WERI-Rb-1 (cell line): ENCODE data around the gene CPT1B.

Source experiments
- DNase-seq: peaks from one replicate; pipeline ENCODE4 v3.0.0-alpha.2; 2020
- H3K27ac ChIP-seq: fragments of 250-450 bp; sonication (Bioruptor Pico); 2 replicates; pipeline ENCODE4 v1.5.1; 2020; ENCODE audit warnings: mild to moderate bottlenecking, moderate library complexity
- H3K27me3 ChIP-seq: fragments of 250-450 bp; sonication (Bioruptor Pico); 2 replicates; pipeline ENCODE4 v1.5.1; 2021; ENCODE audit warnings: mild to moderate bottlenecking, low read depth, moderate library complexity; ENCODE audit not compliant: insufficient read depth, severe bottlenecking
- H3K36me3 ChIP-seq: fragments of 250-450 bp; sonication (Bioruptor Pico); 2 replicates; pipeline ENCODE4 v1.5.1; 2020; ENCODE audit warnings: mild to moderate bottlenecking, moderate library complexity
- H3K4me3 ChIP-seq: 2 replicates; pipeline ENCODE4 v1.5.1; 2011; ENCODE audit warnings: low read depth, mild to moderate bottlenecking, control low read depth, low read length
- H3K9me3 ChIP-seq: fragments of 250-450 bp; sonication (Bioruptor Pico); 2 replicates; pipeline ENCODE4 v1.5.1; 2021; ENCODE audit warnings: mild to moderate bottlenecking, moderate library complexity; ENCODE audit not compliant: severe bottlenecking
- CTCF ChIP-seq: IDR thresholded peaks from 2 replicates; pipeline ENCODE4 v1.5.1; 2011; ENCODE audit warnings: low read depth, mild to moderate bottlenecking, control low read depth, inconsistent platforms, low read length

Gene CPT1B

DNA sequence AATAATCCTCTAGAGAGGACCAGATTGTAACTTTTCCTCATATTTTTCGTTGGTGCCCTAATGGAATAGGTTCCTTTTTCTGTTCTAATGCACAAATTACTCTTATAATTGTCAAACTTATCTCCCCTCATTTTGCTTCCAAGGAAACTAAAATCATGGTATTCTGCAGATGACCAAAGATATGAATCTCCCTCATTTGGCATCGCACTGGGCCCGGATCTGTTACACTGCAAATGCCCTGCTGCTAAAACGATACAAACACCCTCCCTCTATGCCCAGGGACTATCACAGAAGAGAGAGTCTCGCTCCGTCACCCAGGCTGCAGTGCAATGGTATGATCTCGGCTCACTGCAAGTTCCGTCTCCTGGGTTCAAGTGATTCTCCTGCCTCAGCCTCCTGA is 24.9 kb downstream of the CPT1B start:
- Histone ChIP-seq H3K9me3 (no peaks in the 10 kb centered on the region), H3K27me3 (no peaks in the 10 kb centered on the region), H3K4me3 (no peak overlapping the region), H3K36me3 (no peaks in the 10 kb centered on the region), H3K27ac (no peak overlapping the region)
- DNase-seq: no peak
- TF ChIP-seq CTCF: no peak

DNA sequence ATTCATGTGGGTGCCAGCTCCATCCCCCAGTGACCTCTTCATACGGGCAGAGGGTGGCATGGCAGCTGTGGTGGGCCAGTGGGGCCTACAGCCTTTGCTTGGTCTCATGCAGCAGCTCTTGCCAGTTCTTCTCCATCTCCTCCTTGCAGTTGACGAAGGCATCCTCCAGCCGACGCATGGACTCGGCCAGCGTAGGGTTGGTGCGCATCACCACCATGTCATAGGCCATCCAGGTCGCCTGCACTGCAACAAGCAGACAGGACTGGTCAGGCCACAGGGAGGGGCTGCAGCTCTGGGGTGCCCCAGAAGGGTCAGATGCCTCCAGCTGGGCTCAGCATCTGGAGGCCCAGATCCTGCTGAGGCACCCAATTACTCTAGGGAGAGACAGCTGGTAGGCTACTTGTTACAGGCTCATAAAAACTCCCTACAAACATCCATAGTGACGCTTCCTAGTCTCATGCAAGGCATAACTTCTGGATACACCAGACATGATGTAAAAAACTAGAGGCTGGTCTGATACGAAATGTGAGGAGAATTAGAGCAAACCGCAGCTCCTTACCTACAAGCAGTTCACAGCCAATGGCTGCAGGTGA is 27.0 kb downstream of the CPT1B start:
- TF ChIP-seq CTCF: no peak
- H3K27ac ChIP-seq: no peak overlapping the region
- no peaks in the 10 kb centered on the region for H3K36me3 ChIP-seq
- no peaks in the 10 kb centered on the region for H3K27me3 ChIP-seq
- H3K4me3 ChIP-seq: no peak overlapping the region
- DNase-seq: no peak
- no peaks in the 10 kb centered on the region for H3K9me3 ChIP-seq

GRCh38 chr22:50550395-50550794 is 27.8 kb downstream of the CPT1B start:
- no peak for TF ChIP-seq CTCF
- no peaks in the 10 kb centered on the region for H3K36me3 ChIP-seq

GRCh38 chr22:50548921-50549790 is 29.1 kb downstream of the CPT1B start:
- no peaks in the 10 kb centered on the region for H3K36me3 ChIP-seq
- TF ChIP-seq CTCF: no peak
- no peaks in the 10 kb centered on the region for H3K9me3 ChIP-seq
- no peak for DNase-seq
- H3K4me3 ChIP-seq: no peak overlapping the region
- H3K27ac ChIP-seq: no peak overlapping the region
- H3K27me3 ChIP-seq: no peaks in the 10 kb centered on the region

More at GRCh38 chr22:50550395-50550794, 27.8 kb downstream of the CPT1B start:
- no peak for DNase-seq
- H3K9me3 ChIP-seq: no peaks in the 10 kb centered on the region
- no peak overlapping the region for H3K4me3 ChIP-seq
- H3K27ac ChIP-seq: no peak overlapping the region
- H3K27me3 ChIP-seq: no peaks in the 10 kb centered on the region

DNA sequence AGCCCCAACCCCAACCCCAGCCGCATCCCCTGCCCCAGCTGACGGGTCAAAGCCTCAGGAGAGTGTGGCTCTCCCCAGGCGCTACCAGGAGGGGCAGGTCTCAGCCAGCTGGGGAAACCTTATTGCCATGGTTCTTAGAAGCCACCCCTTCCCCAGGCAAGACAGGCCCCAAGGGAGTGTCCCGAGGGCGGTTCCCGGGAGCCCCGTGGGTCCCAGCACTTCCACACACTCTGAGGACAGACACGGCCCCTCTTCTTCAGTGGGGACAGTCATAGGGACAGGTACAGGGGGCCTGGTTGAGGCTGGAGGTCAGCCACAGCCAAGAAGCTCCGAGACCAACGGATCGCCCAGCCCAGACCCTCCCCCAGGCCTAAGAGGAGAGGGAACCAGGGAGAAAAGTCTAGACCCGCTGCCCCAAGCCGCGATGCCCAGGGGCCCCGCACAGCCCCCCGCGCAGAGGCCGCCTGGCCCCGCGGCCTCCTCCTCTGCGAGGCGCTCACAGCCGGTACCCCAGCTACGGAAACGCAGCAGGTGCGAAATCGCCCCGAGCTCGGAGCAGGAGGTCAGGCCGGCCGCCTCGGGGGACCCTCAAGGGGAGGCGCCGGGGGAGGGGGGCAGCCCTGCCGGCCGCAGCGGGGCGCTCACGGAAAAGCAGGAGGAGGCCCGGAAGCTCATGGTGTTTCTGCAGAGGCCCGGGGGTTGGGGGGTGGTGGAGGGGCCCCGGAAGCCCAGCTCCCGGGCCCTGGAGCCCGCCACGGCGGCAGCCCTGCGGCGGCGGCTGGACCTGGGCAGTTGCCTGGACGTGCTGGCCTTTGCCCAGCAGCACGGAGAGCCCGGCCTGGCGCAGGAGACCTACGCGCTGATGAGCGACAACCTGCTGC is 29.9 kb downstream of the CPT1B start:
- H3K27me3 ChIP-seq: no peaks in the 10 kb centered on the region
- TF ChIP-seq CTCF: no peak
- H3K36me3 ChIP-seq: no peaks in the 10 kb centered on the region
- no peak overlapping the region for H3K4me3 ChIP-seq
- no peak for DNase-seq
- no peak overlapping the region for H3K27ac ChIP-seq
- H3K9me3 ChIP-seq: no peaks in the 10 kb centered on the region
